ENCODE measurements around the gene RAMP1. TPM values are rescaled to one million over a fixed set of nuclear protein-coding genes. Genes with fewer than 3 reads are reported as not detected.

Gene RAMP1
- total and polyA plus RNA-seq, 4 donors, result 3.1 to 129 (median 23.5) TPM

DNA sequence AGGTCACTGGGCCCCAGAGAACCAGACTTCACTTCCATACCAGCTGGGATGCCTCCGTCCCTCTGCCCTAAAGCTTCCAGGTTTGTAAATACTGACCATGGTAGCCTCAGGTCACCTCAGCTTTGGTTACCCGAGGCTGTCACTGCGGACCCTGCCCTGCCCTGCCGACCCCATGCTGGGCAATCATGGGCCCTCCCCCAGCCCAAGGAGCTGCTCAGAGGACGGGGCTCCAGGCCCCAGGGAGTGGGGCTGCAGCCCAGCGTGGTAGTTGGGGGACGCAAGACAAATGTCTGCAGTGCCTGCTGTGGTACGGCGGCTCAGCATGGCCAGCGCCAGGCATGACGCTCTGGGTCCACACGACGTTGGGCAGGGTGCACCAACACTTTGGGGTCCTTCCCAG lies 25.3 kb downstream of the RAMP1 start:
- peaks cover 0 to 4% (median 2%) of the 10 kb centered on the region in 4 donors for H3K4me1 ChIP-seq (ENCODE audit: control insufficient read depth in 4 of 4, insufficient read depth in 4 of 4, low read length in 3 of 4)
- no peaks in the 10 kb centered on the region for H3K9me3 ChIP-seq (ENCODE audit: control insufficient read depth in 4 of 4, low read length in 3 of 4)
- no peaks in the 10 kb centered on the region for H3K27me3 ChIP-seq (ENCODE audit: control insufficient read depth in 4 of 4, insufficient read depth in 4 of 4, low read length in 3 of 4)
- H3K9ac ChIP-seq (ENCODE audit: low read depth in 1 of 2, low read length in 2 of 2), result no peak overlapping the region
- no peak overlapping the region for H3K4me3 ChIP-seq (ENCODE audit: low read depth in 1 of 3, low read length in 3 of 3)
- H3K36me3 ChIP-seq (ENCODE audit: control insufficient read depth in 4 of 4, insufficient read depth in 3 of 4, low read depth in 1 of 4, low read length in 3 of 4), result no peaks in the 10 kb centered on the region
- TF ChIP-seq NR2F2 (IDR thresholded peaks at IDR 0.05) (no peak), ATF3 (IDR thresholded peaks at IDR 0.05) (no peak), GABPA (IDR thresholded peaks at IDR 0.05 in 1 of 2, conservative IDR thresholded peaks at IDR 0.05 in 1 of 2) (no peak), TAF1 (conservative IDR thresholded peaks at IDR 0.05) (no peak), SP1 (IDR thresholded peaks at IDR 0.05) (no peak)
- TF ChIP-seq, protein P1, sequence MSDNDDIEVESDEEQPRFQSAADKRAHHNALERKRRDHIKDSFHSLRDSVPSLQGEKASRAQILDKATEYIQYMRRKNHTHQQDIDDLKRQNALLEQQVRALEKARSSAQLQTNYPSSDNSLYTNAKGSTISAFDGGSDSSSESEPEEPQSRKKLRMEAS (IDR thresholded peaks at IDR 0.05), result no peak
- TF ChIP-seq, protein P2, sequence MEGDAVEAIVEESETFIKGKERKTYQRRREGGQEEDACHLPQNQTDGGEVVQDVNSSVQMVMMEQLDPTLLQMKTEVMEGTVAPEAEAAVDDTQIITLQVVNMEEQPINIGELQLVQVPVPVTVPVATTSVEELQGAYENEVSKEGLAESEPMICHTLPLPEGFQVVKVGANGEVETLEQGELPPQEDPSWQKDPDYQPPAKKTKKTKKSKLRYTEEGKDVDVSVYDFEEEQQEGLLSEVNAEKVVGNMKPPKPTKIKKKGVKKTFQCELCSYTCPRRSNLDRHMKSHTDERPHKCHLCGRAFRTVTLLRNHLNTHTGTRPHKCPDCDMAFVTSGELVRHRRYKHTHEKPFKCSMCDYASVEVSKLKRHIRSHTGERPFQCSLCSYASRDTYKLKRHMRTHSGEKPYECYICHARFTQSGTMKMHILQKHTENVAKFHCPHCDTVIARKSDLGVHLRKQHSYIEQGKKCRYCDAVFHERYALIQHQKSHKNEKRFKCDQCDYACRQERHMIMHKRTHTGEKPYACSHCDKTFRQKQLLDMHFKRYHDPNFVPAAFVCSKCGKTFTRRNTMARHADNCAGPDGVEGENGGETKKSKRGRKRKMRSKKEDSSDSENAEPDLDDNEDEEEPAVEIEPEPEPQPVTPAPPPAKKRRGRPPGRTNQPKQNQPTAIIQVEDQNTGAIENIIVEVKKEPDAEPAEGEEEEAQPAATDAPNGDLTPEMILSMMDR (IDR thresholded peaks at IDR 0.05; ENCODE audit: low read depth, low read length, missing input control), result no peak
- 85% methylated on average over 13 of the region's 13 CpGs for WGBS
- no peak for DNase-seq (ENCODE audit: low spot score)
- no peak overlapping the region for H3K27ac ChIP-seq (ENCODE audit: low read depth in 1 of 2, low read length in 2 of 2)

DNA sequence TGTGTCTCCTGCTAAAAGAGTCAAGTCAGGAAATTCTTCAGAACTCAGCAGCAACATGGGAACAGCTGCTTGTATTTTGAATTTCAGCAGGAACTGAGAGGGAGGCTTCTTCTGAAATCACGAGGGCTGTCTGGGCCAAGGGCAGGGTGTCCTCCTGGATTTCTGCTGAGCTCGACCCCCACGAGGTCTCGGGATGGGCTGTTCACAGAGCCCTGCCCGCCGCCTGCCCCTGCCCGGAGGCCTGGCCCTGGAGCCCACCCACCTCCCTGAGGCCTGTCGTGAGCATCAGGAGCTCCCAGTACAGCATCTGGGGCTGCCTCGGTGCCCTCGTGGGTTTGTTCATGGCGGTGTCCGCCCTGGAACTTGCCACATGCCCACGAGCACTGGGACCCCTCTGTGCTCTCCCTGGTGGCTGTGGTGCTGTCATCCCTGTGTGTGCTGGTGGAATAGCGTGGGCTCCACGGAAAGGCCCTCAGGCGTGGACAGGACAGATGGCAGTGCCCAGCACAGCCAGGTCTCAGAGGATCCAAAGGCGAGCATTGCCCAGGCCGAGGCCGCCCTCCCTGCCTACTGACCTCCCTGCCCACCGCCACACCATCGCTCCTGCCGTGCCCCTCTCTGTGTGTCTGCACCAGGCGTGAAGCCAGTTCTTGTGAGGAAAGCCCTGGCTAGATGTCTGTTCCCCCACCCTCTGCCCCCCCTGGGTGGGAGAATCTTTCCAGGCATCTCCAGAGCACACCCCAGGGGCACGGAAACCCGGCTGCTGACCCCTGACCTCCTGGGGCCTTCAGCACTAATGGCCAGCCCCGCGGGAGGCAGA lies 25.9 kb downstream of the RAMP1 start:
- Histone ChIP-seq H3K27ac (ENCODE audit: low read depth in 1 of 2, low read length in 2 of 2) (peak overlapping the region in 1 of 2 donors; percentile 31), H3K9ac (ENCODE audit: low read depth in 1 of 2, low read length in 2 of 2) (no peak overlapping the region), H3K9me3 (ENCODE audit: control insufficient read depth in 4 of 4, low read length in 3 of 4) (no peaks in the 10 kb centered on the region), H3K27me3 (ENCODE audit: control insufficient read depth in 4 of 4, insufficient read depth in 4 of 4, low read length in 3 of 4) (no peaks in the 10 kb centered on the region), H3K36me3 (ENCODE audit: control insufficient read depth in 4 of 4, insufficient read depth in 3 of 4, low read depth in 1 of 4, low read length in 3 of 4) (no peaks in the 10 kb centered on the region), H3K4me3 (ENCODE audit: low read depth in 1 of 3, low read length in 3 of 3) (no peak overlapping the region), H3K4me1 (ENCODE audit: control insufficient read depth in 4 of 4, insufficient read depth in 4 of 4, low read length in 3 of 4) (peaks cover 0 to 4% (median 2%) of the 10 kb centered on the region in 4 donors)
- WGBS, result 85% methylated on average over 27 of the region's 27 CpGs
- TF ChIP-seq RAD21 (IDR thresholded peaks at IDR 0.05) (no peak), ATF3 (IDR thresholded peaks at IDR 0.05) (no peak), JUND (IDR thresholded peaks at IDR 0.05) (no peak), EGR1 (IDR thresholded peaks at IDR 0.05; ENCODE audit: low read depth in 2 of 2) (no peak), TAF1 (conservative IDR thresholded peaks at IDR 0.05) (no peak), SP1 (IDR thresholded peaks at IDR 0.05) (no peak), FOXA2 (IDR thresholded peaks at IDR 0.05) (no peak), NR2F2 (IDR thresholded peaks at IDR 0.05) (no peak), REST (IDR thresholded peaks at IDR 0.05) (no peak), HNF4A (conservative IDR thresholded peaks at IDR 0.05) (no peak), RXRA (IDR thresholded peaks at IDR 0.05) (no peak), GABPA (IDR thresholded peaks at IDR 0.05 in 1 of 2, conservative IDR thresholded peaks at IDR 0.05 in 1 of 2) (no peak)
- TF ChIP-seq, protein P3, sequence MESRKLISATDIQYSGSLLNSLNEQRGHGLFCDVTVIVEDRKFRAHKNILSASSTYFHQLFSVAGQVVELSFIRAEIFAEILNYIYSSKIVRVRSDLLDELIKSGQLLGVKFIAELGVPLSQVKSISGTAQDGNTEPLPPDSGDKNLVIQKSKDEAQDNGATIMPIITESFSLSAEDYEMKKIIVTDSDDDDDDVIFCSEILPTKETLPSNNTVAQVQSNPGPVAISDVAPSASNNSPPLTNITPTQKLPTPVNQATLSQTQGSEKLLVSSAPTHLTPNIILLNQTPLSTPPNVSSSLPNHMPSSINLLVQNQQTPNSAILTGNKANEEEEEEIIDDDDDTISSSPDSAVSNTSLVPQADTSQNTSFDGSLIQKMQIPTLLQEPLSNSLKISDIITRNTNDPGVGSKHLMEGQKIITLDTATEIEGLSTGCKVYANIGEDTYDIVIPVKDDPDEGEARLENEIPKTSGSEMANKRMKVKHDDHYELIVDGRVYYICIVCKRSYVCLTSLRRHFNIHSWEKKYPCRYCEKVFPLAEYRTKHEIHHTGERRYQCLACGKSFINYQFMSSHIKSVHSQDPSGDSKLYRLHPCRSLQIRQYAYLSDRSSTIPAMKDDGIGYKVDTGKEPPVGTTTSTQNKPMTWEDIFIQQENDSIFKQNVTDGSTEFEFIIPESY (IDR thresholded peaks at IDR 0.05), result no peak
- TF ChIP-seq, protein P1 (IDR thresholded peaks at IDR 0.05), result no peak
- DNase-seq (ENCODE audit: low spot score), result no peak

All from liver (tissue), 9 donors.